GM12865 (cell line): ENCODE data around the gene ERCC4.

ENCODE experiments used
- DNase-seq: peaks from one replicate; pipeline ENCODE4 v3.0.0; 2010; ENCODE audit warnings: low read depth
- H3K4me3 ChIP-seq: 2 replicates; pipeline ENCODE4 v1.5.1; 2011; ENCODE audit warnings: mild to moderate bottlenecking, low read depth, low read length, control low read depth
- TF ChIP-seq, protein P1 (sequence below): IDR thresholded peaks from 2 replicates; pipeline ENCODE4 v1.5.1; 2011; ENCODE audit warnings: low read length, control low read depth, low read depth, inconsistent platforms; ENCODE audit not compliant: insufficient read depth; ENCODE audit errors: missing control alignments

The ERCC4 gene

DNA sequence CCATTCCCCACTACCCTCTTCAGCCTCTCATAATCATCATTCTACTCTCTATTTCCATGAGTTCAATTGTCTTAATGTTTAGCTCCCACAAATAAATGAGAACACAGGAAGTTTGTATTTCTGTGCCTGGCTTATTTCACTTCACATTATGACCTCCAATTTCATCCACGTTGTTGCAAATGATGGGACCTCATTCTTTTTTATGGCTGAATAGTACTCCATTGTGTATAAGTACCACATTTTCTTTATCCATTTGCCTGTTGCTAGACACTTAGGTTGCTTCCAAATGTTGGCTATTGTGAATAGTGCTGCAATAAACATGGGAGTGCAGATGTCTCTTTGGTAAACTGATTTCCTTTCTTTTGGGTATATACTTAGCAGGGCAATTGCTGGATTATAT lies 42.3 kb downstream of the ERCC4 start:
- TF ChIP-seq, protein P1, sequence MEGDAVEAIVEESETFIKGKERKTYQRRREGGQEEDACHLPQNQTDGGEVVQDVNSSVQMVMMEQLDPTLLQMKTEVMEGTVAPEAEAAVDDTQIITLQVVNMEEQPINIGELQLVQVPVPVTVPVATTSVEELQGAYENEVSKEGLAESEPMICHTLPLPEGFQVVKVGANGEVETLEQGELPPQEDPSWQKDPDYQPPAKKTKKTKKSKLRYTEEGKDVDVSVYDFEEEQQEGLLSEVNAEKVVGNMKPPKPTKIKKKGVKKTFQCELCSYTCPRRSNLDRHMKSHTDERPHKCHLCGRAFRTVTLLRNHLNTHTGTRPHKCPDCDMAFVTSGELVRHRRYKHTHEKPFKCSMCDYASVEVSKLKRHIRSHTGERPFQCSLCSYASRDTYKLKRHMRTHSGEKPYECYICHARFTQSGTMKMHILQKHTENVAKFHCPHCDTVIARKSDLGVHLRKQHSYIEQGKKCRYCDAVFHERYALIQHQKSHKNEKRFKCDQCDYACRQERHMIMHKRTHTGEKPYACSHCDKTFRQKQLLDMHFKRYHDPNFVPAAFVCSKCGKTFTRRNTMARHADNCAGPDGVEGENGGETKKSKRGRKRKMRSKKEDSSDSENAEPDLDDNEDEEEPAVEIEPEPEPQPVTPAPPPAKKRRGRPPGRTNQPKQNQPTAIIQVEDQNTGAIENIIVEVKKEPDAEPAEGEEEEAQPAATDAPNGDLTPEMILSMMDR: no peak
- DNase-seq: no peak
- no peak overlapping the region for H3K4me3 ChIP-seq

DNA sequence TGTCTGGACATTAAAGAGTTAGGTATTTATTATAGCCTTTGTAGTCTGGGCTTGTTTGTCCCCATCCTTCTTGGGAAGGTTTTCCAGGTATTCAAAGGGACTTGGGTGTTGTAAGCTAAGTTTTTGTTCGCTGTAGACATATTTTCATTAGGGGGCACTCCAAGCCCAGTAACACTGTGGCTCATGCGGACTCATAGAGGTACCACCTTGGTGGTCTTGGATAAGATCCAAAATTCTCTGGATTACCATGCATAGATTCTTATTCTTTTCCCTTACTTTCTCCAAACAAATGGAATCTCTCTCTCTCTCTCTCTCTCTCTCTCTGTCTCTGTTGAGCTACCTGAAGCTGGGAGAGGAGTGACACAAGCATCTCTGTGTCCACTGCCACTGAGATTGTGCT lies 48.9 kb downstream of the ERCC4 start:
- TF ChIP-seq, protein P1: no peak
- DNase-seq: no peak
- H3K4me3 ChIP-seq: no peak overlapping the region

DNA sequence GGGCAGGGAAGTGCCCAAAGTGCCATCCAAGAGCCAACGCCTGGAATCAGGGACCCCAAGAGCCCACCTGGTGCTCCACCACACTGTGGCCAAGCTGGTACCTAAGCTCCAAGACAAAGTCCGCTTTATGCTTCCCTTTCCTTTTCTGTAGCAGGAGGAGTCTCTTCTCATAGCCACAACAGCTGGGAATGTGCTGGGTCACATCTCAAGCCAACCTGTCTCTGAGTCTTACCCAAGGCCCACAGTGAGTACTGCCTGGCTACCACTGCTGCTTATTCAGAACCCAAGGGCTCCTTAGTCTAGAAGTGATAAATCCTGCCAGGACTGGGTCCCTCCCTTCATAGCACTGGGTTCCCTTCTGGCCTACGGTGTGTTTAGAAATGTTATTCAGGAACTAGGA lies 49.8 kb downstream of the ERCC4 start:
- DNase-seq: no peak
- no peak overlapping the region for H3K4me3 ChIP-seq
- TF ChIP-seq, protein P1: no peak

DNA sequence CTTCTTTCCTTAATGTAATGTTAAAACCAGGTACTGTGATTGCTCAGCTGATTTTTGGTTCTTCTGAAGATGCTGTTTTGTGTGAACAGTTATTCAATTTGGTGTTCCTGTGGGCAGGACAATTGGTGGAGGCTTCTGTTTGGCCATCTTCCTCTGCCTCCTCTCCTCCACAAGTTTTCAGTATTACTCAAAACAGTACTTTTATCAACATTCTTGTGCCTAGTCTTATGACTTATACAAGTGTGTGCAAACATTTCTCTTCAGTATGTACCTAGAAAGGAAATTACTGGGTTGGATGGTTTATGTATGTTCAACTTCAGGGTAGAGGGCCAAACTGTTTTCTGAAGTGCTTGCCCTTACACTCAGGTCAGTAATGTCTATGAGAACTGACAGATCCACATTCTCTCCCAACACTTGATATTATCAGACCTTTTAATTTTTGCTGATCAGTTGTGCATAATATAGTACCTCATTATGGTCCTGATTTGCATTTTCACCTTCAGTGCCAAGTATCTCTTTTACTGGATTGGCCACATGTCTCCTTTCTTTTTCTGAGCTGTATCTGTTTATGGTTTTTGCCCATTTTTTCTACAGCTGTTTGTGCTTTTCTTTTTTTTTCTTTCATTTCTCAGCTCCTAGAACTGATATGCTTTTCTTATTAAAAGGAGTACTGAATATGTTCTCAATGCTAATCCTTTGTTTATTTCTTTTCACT lies 50.9 kb downstream of the ERCC4 start:
- DNase-seq: peak; percentile 21
- TF ChIP-seq, protein P1: no peak
- no peak overlapping the region for H3K4me3 ChIP-seq

DNA sequence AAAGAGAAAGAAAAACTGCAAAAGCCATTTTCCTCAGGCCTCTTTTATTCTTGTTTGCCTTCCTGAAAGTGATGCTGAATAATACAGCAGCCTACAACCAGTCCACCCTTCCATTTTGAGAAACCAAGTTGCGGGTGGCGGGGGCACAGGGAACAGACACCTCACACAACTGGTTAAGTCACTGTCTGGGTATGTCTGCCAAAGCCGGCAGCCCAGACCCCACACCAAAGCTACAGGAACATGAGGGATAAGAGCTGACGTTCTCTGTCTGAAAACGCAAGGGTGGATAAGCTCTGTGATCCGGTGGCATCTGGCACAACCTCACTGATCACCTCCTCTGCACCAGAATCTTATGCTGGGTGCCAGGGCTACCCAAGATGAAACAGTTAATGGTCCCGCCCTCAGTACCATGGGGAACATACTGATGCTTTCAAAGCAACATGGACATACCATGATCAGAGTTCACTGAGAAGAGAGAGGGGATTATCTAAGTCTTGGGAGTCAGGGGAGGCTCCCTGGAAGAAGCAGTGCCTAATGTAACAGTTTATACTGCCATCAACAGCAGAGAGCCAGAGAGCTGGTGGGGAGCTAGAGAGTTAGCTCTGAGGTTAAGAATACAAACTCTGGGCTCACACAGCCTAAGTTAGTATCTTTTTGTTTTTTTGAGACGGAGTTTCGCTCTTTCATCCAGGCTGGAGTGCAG lies 53.5 kb downstream of the ERCC4 start:
- TF ChIP-seq, protein P1: no peak
- no peak overlapping the region for H3K4me3 ChIP-seq
- DNase-seq: no peak

DNA sequence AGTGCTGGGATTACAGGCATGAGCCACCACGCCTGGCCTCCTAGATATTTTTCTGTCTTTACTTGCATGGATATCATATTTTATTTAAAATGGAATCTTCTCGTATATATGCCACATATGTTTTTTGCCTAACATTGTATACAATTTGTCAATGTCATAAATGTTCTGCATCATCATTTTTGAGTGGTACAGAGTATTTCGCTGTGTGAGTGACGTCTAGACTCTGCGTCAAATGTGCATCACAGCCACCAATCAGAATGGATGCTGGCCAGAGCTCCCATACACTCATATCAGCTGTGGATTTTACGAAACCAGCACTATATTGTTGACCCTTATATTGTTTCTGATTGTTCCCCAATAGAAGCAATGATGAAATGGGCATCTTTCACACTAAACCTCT lies 57.2 kb downstream of the ERCC4 start:
- no peak overlapping the region for H3K4me3 ChIP-seq
- no peak for DNase-seq
- TF ChIP-seq, protein P1: no peak
